Heart left ventricle (tissue), 13 donors: ENCODE measurements around the gene CTXN1.

Experiments used
- CTCF ChIP-seq, 12 donors: fragments of 200-600 bp; sonication (generic) in 4 of 12; IDR thresholded peaks; one replicate each; pipeline versions ENCODE4 v1.5.0 to v1.8.0; 2018 to 2022; ENCODE audit warnings: antibody characterized with exemption in 12 of 12, mild to moderate bottlenecking in 5 of 12
- POLR2A ChIP-seq, 2 donors: fragments of 450-650 bp; IDR thresholded peaks; one replicate each; pipeline ENCODE4 v1.6.1; 2017; ENCODE audit warnings: antibody characterized with exemption in 2 of 2, mild to moderate bottlenecking in 2 of 2, moderate library complexity in 2 of 2
- donor health status: ischemic (EF 13 %, LVEDD 7.1; RV severe dilation, severe dysfunction).
- donor health status: DM: no; HTN: yes; CAD: no.
- donor health status: DM: no; HTN: no; CAD: no.
- donor health status: ischemic (EF 25% LVEDD 6.9; RV normal size, moderate dysfunction).
- donor health status: ischemic (EF 25% LVEDD 5.7; RV mildly dilated, moderate dysfunction).
- donor health status: ischemic (EF 35%, LVEDD 5.7; RV mildly dilated, moderate dysfunction).
- donor health status: nonischemic (EF 11% LVEDD 7.7; RV severe dilation, severe dysfunction).
- donor health status: DM: yes; HTN: yes; CAD: no.
- donor health status: PGD.
- donor health status: ischemic (EF 29% LVEDD 5.4; RV normal size, mild dysfunction).
- donor health status: nonischemic (EF 23%, LVEDD 6.1; RV moderate dilation, normal function).

- TF ChIP-seq CTCF (IDR thresholded peaks at IDR 0.05) (no peak), POLR2A (IDR thresholded peaks at IDR 0.05) (no peak)
These were observed 15.4 kb downstream of the CTXN1 start for GRCh38 chr19:7910321-7911161.
